SK-N-SH treated with all-trans-retinoic acid at 6 μM for 48 hours (cell line): Measurements from ENCODE around the gene HADHB.
A peak's percentile ranks its signal among the peaks of the same experiment; 100 is the strongest.
"Not testable (repeated sequence)": the region's sequence is repeated elsewhere in the genome, so short reads cannot be mapped to it uniquely, and the experiment has no call there.

ENCODE experiments used
- ATAC-seq: fragments of 200-7000 bp; cut with Tn5 transposase; 3 replicates; pipeline ENCODE4 v1.9.1; 2020; ENCODE audit warnings: mild to moderate bottlenecking, moderate library complexity
- ARNTL ChIP-seq: fragments of 450-650 bp; formaldehyde crosslinking; IDR thresholded peaks from 2 replicates; pipeline ENCODE4 v1.5.0; 2020; ENCODE audit warnings: low read depth, mild to moderate bottlenecking, moderate library complexity, borderline replicate concordance
- CREB5 ChIP-seq: fragments of 250-450 bp; sonication (Bioruptor Pico); IDR thresholded peaks from 2 replicates; pipeline ENCODE4 v1.5.1; 2020; ENCODE audit warnings: low read depth, mild to moderate bottlenecking, moderate library complexity
- ESRRG ChIP-seq: fragments of 250-450 bp; sonication (Bioruptor Pico); IDR thresholded peaks from 2 replicates; pipeline ENCODE4 v1.6.1; 2021; ENCODE audit warnings: mild to moderate bottlenecking
- GLIS3 ChIP-seq: fragments of 250-450 bp; sonication (Bioruptor Pico); IDR thresholded peaks from 2 replicates; pipeline ENCODE4 v1.5.0; 2020; ENCODE audit warnings: mild to moderate bottlenecking, moderate library complexity
- ISL1 ChIP-seq: fragments of 250-450 bp; sonication (Bioruptor Pico); IDR thresholded peaks from 2 replicates; pipeline ENCODE4 v2.1.2; 2022; ENCODE audit warnings: mild to moderate bottlenecking, moderate library complexity
- OSR1 ChIP-seq: fragments of 250-450 bp; sonication (Bioruptor Pico); IDR thresholded peaks from 2 replicates; pipeline ENCODE4 v1.8.0; 2022; ENCODE audit warnings: moderate library complexity, mild to moderate bottlenecking, inconsistent platforms
- PPARA ChIP-seq: fragments of 250-450 bp; sonication (Bioruptor Pico); IDR thresholded peaks from 2 replicates; pipeline ENCODE4 v1.5.0; 2020; ENCODE audit warnings: mild to moderate bottlenecking, borderline replicate concordance
- SNAI2 ChIP-seq: fragments of 250-450 bp; sonication (Bioruptor Pico); IDR thresholded peaks from 2 replicates; pipeline ENCODE4 v1.5.0; 2020; ENCODE audit warnings: mild to moderate bottlenecking, moderate library complexity
- TOX ChIP-seq: fragments of 250-450 bp; sonication (Bioruptor Pico); IDR thresholded peaks from 2 replicates; pipeline ENCODE4 v1.8.0; 2021; ENCODE audit warnings: mild to moderate bottlenecking, moderate library complexity, borderline replicate concordance
- ZC3H10 ChIP-seq: fragments of 250-450 bp; sonication (Bioruptor Pico); IDR thresholded peaks from 2 replicates; pipeline ENCODE4 v1.5.1; 2021; ENCODE audit warnings: mild to moderate bottlenecking, moderate library complexity
- ZFP3 ChIP-seq: fragments of 250-450 bp; sonication (Bioruptor Pico); IDR thresholded peaks from 2 replicates; pipeline ENCODE4 v1.5.0; 2020; ENCODE audit warnings: mild to moderate bottlenecking, moderate library complexity
- ZFP30 ChIP-seq: fragments of 450-650 bp; formaldehyde crosslinking; IDR thresholded peaks from 2 replicates; pipeline ENCODE4 v1.5.0; 2022; ENCODE audit warnings: mild to moderate bottlenecking, moderate library complexity
- ZNF565 ChIP-seq: fragments of 450-650 bp; formaldehyde crosslinking; conservative IDR thresholded peaks from 2 replicates; pipeline ENCODE4 v1.5.0; 2020; ENCODE audit warnings: low read depth, mild to moderate bottlenecking, moderate library complexity
- ZNF8 ChIP-seq: fragments of 450-650 bp; formaldehyde crosslinking; IDR thresholded peaks from 2 replicates; pipeline ENCODE4 v1.5.0; 2020; ENCODE audit warnings: mild to moderate bottlenecking, moderate library complexity
- TF ChIP-seq, protein P1 (sequence below): fragments of 250-450 bp; sonication (Bioruptor Pico); IDR thresholded peaks from 2 replicates; pipeline ENCODE4 v1.5.1; 2021; ENCODE audit warnings: mild to moderate bottlenecking, moderate library complexity
- TF ChIP-seq, protein P2 (sequence below): fragments of 250-450 bp; sonication (Bioruptor Pico); IDR thresholded peaks from 2 replicates; pipeline ENCODE4 v1.8.0; 2021; ENCODE audit warnings: low read depth, mild to moderate bottlenecking, moderate library complexity, borderline replicate concordance
- TF ChIP-seq, protein P3 (sequence below): fragments of 250-450 bp; sonication (Bioruptor Pico); IDR thresholded peaks from 2 replicates; pipeline ENCODE4 v1.8.0; 2020; ENCODE audit warnings: mild to moderate bottlenecking, moderate library complexity, borderline replicate concordance

HADHB gene

DNA sequence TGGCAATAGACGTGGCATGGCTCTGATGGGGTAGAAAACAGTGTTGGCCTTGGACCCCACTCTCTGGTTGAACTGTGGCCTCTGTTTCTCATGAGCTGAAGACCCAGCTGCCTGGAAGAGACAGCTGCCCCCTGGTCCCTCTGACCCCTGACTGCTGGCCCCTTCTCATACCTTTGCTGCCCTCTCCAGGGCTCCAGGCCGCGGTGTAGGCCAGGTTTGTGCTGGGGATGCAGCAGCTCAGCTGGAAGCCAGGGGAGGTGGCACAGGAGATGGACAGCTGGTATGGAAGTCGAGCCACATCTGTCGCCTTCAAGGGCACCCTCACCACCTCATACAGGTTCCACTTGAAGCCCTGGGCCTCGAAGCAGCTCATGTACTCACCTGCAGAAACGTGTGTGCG, 69.5 kb downstream of the HADHB start:
- TF ChIP-seq ZC3H10 (CRISPR knock-in tag), result no peak
- no peak for TF ChIP-seq ARNTL
- TF ChIP-seq ZNF8, result no peak
- no peak for TF ChIP-seq SNAI2
- no peak for ATAC-seq

DNA sequence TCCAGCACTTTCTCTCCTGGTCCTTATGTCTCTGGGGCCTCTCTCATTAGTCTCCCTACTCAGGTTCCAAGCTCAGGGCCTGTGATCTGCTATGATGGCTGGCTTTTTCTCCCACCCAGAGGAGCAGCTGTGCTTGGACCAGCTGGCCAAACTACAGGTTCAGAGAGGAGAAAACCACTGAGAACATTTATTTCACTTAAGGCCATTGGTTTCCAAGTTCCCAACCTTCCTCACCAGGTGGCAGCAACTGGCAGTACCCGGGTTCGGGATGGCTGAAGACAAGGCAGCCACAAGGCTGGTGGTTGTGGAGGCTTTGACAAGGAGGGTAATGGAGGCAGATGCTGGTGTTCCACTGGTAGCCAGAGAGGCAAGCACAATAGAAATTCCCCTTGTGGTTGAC, 71.3 kb downstream of the HADHB start:
- peak; percentile 41 for ATAC-seq
- no peak for TF ChIP-seq ESRRG
- TF ChIP-seq ZC3H10 (CRISPR knock-in tag), result no peak

DNA sequence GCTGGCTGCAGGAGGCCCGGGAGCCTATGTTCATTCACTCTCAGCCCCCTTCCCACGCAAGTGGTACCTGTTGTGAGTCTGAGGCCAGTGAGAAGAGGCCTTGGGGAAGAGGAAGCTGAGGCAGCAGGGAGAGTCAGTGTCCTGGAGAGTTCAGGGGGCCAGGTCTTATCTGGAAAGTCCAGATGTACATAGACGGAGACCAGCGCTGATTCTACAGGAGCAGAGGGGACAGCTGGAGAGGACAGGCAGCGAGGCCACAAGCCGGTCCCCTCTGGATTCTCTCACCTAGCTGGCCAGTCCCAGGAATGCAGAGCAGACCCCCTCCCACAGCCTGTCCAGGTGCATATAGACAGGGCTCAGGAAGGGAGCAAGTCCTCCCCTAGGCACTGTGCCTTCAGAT, 72.1 kb downstream of the HADHB start:
- no peak for ATAC-seq
- TF ChIP-seq ZNF565 (no peak), ISL1 (no peak), ZFP3 (CRISPR knock-in tag) (no peak), ESRRG (no peak)
- TF ChIP-seq, protein P1, sequence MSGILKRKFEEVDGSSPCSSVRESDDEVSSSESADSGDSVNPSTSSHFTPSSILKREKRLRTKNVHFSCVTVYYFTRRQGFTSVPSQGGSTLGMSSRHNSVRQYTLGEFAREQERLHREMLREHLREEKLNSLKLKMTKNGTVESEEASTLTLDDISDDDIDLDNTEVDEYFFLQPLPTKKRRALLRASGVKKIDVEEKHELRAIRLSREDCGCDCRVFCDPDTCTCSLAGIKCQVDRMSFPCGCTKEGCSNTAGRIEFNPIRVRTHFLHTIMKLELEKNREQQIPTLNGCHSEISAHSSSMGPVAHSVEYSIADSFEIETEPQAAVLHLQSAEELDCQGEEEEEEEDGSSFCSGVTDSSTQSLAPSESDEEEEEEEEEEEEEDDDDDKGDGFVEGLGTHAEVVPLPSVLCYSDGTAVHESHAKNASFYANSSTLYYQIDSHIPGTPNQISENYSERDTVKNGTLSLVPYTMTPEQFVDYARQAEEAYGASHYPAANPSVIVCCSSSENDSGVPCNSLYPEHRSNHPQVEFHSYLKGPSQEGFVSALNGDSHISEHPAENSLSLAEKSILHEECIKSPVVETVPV (CRISPR knock-in tag), result no peak
- TF ChIP-seq, protein P2, sequence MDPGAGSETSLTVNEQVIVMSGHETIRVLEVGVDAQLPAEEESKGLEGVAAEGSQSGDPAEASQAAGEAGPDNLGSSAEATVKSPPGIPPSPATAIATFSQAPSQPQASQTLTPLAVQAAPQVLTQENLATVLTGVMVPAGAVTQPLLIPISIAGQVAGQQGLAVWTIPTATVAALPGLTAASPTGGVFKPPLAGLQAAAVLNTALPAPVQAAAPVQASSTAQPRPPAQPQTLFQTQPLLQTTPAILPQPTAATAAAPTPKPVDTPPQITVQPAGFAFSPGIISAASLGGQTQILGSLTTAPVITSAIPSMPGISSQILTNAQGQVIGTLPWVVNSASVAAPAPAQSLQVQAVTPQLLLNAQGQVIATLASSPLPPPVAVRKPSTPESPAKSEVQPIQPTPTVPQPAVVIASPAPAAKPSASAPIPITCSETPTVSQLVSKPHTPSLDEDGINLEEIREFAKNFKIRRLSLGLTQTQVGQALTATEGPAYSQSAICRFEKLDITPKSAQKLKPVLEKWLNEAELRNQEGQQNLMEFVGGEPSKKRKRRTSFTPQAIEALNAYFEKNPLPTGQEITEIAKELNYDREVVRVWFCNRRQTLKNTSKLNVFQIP, result no peak

- TF ChIP-seq TOX (CRISPR knock-in tag) (no peak), ISL1 (no peak), ARNTL (no peak), ZC3H10 (CRISPR knock-in tag) (no peak), SNAI2 (no peak), CREB5 (CRISPR knock-in tag) (no peak), ESRRG (no peak), PPARA (CRISPR knock-in tag) (no peak), ZFP3 (CRISPR knock-in tag) (no peak), ZFP30 (CRISPR knock-in tag) (no peak), OSR1 (CRISPR knock-in tag) (no peak), GLIS3 (no peak)
- TF ChIP-seq, protein P3, sequence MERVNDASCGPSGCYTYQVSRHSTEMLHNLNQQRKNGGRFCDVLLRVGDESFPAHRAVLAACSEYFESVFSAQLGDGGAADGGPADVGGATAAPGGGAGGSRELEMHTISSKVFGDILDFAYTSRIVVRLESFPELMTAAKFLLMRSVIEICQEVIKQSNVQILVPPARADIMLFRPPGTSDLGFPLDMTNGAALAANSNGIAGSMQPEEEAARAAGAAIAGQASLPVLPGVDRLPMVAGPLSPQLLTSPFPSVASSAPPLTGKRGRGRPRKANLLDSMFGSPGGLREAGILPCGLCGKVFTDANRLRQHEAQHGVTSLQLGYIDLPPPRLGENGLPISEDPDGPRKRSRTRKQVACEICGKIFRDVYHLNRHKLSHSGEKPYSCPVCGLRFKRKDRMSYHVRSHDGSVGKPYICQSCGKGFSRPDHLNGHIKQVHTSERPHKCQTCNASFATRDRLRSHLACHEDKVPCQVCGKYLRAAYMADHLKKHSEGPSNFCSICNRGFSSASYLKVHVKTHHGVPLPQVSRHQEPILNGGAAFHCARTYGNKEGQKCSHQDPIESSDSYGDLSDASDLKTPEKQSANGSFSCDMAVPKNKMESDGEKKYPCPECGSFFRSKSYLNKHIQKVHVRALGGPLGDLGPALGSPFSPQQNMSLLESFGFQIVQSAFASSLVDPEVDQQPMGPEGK, result no peak
- TF ChIP-seq, protein P1 (CRISPR knock-in tag), result no peak
- no peak for ATAC-seq
Measured at GRCh38 chr2:26317377-26318105, 72.8 kb downstream of the HADHB start.

GRCh38 chr2:26318950-26319349, 74.2 kb downstream of the HADHB start:
- TF ChIP-seq TOX (CRISPR knock-in tag) (no peak), ESRRG (no peak), ZFP30 (CRISPR knock-in tag) (no peak)
- TF ChIP-seq, all 23 proteins: peak for 0
- no peak for ATAC-seq

GRCh38 chr2:26324479-26324878, 79.7 kb downstream of the HADHB start:
- not testable (repeated sequence) for ATAC-seq
- TF ChIP-seq ZNF8, result peak; percentile 65
